NCI-H187 treated with DMSO at 0.1 percent for 48 hours (cell line): ENCODE data around the gene ITPK1.

Source experiments
- DNase-seq: peaks from one replicate; lab custom pipeline; 2025; lab: John Stamatoyannopoulos, UW

Gene ITPK1

DNA sequence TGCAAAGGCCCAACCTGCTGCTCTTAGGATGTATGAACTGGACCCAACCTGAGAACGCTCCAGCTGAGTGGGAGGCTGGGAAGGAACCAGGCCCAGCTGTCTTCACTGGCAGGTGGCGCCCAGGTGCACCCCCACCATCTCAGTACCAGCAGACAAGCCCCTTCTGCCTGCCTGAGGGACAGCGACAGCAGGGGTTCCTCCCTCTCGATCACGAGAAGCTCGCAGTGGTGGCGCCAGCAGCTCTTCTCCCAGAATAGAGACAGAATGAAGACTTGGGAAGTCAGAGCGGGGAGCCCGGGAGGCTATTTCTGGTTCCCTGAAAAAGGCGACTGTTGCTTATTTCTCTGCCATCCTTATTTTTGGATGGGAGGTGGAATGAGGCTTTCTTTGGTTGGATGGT, 146.3 kb downstream of the ITPK1 start:
- no peak for DNase-seq

DNA sequence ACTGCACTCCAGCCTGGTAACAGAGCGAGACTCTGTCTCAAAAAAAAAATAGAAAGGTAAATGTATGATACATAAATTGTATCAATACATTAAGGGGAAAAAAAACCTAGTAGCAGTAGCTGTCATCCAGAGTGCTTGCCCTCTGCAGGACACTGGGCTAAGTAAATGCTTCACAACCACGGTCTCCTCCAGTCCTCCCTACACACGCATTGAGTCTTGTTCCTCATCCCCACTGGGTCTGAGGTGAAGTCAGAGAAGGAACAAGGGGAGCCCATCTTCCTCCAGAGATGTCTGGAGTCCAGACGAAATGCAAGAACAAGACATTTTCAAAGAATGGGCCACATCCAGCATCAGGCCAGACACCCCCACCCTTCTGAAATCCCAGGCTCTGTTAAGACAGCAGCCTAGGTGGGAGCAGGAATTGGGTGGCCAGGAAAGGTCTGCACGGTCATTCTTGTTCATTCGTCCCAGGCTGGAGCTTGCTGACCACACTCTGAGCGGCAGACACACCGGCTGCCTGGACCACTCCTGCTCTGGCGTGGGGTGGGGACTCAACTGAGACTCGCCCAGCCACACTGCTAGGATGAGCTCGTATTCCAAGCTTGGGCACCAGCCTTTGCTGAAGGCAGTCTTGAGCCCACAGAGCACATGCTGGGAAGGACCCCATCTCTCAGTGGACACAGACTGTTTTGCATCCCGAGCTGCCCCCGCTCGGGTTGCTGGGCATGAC, 147.3 kb downstream of the ITPK1 start:
- DNase-seq = no peak

- no peak for DNase-seq
Observed at GRCh38 chr14:92967346-92967926, 148.3 kb downstream of the ITPK1 start.

- no peak for DNase-seq
Observed at GRCh38 chr14:92965281-92965680, 150.4 kb downstream of the ITPK1 start.

- DNase-seq = no peak
Observed at GRCh38 chr14:92964124-92965109, 151.3 kb downstream of the ITPK1 start.

DNA sequence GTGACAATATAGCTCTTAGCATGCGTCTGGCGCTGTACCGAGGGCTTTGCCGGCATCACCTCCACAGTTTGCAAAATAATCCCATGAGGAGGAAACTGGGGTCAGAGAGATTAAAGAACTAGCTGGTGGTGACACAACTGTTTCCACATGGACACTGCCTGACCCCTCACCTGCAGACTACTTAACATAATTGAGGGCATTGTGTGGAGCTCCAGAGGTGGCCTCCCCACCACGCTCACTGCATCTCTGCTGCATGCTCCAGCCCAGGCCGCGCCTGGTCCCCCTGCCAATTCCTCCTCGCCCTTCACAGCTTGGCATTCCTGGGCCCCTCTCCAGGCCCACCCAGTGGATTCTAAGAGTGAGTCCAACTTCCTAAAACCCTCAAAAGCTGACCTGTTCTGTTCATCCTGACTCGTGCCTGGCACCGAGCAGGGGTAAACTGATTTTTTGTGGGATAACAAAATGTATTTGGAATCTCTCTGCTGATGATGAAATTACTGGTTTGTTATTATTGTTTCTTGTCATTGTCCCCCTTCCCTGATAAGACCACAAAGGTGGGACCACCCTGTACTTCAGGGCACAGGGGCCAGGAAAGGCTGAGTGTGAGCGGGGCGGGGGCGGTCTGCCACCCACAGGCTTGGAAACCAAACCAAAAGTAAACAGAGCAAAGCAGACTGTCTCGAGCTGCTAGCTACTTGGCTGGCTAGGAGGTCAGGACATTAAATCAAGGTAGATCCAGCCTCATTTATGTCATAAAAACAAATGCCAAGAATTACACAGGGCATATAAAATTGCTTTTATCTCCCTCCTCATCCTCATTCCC, 152.2 kb downstream of the ITPK1 start:
- no peak for DNase-seq

DNA sequence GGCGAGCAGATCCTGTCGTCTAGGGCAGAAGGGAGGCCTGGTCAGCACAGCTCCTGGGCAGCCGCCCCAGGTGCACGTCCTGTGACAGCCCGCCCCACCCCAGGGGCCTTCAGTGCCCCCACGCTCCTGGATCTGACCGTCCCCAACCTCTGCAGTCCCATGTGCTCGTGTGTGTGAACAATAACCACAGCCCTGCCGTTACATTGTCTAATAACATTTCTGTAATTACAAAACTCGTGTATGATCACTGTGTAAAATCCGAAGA, 153.0 kb downstream of the ITPK1 start:
- DNase-seq = no peak

- no peak for DNase-seq
Observed at GRCh38 chr14:92962031-92962830, 153.5 kb downstream of the ITPK1 start.

GRCh38 chr14:92961567-92961855, 154.2 kb downstream of the ITPK1 start:
- DNase-seq = no peak

GRCh38 chr14:92960706-92961566, 154.8 kb downstream of the ITPK1 start:
- DNase-seq = no peak

GRCh38 chr14:92959761-92960680, 155.7 kb downstream of the ITPK1 start:
- DNase-seq = no peak

- no peak for DNase-seq
Observed at GRCh38 chr14:92959189-92959531, 156.6 kb downstream of the ITPK1 start.

DNA sequence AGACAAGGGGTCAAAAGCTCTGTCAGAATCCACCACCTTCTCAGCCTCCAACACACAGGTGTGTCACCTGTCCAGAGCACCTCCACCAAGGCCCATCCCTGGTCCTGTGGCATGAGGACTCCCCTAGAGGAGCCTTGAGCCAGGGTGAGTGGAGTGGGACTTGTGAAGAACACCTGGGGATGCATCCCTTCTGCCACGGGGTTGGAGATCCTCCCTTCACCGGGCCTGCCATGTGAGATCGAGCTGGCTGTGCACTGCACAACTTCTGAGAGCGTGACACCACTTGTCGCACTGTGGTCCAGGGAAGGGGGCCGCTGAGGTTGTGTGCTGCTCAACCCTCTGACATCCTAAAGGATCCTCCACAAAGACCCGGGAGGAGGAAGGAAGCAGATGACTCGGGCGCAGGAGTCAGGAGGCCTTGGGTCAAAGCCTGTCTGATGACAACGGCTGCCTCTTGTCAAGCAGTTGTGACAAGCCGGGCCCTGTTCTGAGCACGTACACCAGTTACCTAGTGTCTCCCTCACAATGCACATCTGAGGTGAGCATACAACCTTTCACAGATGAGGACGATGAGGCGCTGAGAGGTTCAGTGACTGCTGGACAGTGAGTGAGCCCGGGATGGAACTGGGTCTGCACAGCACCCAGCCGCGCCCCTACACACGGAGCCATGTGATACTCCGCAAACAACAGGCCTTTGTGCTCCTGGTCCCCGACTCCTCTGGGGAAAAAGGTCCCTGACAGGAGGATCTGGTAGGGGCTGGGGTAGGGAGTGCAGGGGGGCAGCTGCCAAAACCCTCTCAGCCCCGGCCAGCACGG, 157.1 kb downstream of the ITPK1 start:
- DNase-seq = no peak

DNA sequence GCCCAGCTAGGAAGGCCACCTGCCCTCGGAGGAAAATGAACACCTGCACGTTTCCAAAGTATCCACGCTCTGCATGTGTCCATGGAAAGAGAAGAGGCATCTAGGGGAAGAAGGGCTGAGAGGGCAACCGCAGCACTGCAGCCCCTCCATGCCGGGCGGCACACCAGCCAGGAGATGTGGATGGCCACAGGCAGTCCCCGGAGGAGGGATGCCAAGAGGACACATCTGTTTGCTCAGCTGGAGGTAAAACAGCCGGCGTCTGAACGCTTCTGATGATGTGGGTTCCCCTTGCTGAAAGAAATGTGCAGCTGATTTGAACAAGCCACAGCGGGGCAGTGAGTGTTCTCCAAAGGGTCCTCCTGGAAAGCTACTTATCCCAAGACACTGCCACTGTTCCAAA, 158.8 kb downstream of the ITPK1 start:
- no peak for DNase-seq

DNA sequence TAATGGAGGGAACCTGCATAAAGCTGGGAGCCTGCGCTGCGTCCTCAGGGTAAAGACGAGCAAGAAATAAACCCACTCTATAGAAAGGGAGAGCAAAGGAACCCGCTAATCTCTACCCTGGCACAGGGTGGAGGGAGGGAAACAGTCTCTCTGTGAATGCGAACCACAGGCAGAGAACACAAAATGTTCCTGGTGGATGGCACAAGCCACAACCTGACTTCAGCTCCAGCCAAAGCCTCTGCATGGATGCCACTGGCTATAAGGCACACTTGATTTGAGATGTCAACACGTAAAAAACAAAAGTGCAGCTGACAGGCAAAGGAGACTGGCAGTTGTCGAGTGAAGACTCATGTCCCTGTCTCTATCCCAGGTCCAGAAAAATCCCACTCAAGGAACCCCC, 160.3 kb downstream of the ITPK1 start:
- no peak for DNase-seq

- DNase-seq = no peak
Observed at GRCh38 chr14:92954933-92955332, 160.8 kb downstream of the ITPK1 start.

DNA sequence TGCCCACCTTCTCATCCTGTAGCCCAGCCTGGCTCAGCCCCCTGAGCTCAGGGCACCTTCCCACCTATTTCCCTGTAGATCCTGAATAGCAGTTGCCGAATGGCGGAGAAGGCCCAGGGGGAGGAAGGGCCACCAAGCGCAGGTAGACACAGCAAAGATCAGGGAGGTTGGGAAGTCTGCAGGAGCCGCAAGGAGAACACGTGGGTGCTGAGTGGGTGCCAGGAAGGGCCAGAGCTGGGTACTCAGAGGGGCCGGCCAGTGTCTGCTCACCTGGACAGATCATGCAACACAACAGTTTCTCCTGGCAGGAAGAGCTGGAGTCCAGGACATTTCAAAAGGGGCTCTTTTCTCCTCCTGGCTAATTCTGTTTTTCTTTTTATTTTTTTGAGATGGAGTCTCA, 162.2 kb downstream of the ITPK1 start:
- no peak for DNase-seq

- no peak for DNase-seq
Observed at GRCh38 chr14:92952481-92953298, 163.0 kb downstream of the ITPK1 start.
